ENCODE measurements around the gene PROSER3. TPM values are rescaled to one million over a fixed set of nuclear protein-coding genes. Genes with fewer than 3 reads are reported as not detected.

Gene PROSER3
- total and polyA plus RNA-seq, 4 donors = 10.0 to 32.2 (median 12.1) TPM

GRCh38 chr19:35740423-35741202 lies 17.4 kb upstream of the PROSER3 start:
- no peaks in the 10 kb centered on the region for H3K9me3 ChIP-seq (ENCODE audit: control insufficient read depth in 4 of 4, insufficient read depth in 3 of 4, low read length in 3 of 4)
- 0 to 1% methylated on average over 54 to 63 of the region's 63 CpGs for WGBS, 2 donors
- peak overlapping the region; percentile 74 to 94 for H3K27ac ChIP-seq (ENCODE audit: low read depth in 1 of 2, low read length in 1 of 2)
- H3K27me3 ChIP-seq (ENCODE audit: control insufficient read depth in 3 of 3, insufficient read depth in 3 of 3, low read length in 2 of 3) = no peaks in the 10 kb centered on the region
- peak overlapping the region in 1 of 2 donors; percentile 38 for H3K9ac ChIP-seq (ENCODE audit: insufficient read depth in 1 of 2, low read length in 2 of 2)
- peak overlapping the region; percentile 56 for H3K4me3 ChIP-seq
- peak; percentile 98 to 99 (median 99) for DNase-seq
- TF ChIP-seq CTCF (IDR thresholded peaks at IDR 0.05; ENCODE audit: control extremely low read depth, extremely low read depth) = no peak
- ATAC-seq (ENCODE audit: insufficient read depth, low FRiP score) = peak; percentile 91
- peaks cover 0 to 22% (median 4%) of the 10 kb centered on the region in 5 donors for H3K4me1 ChIP-seq (ENCODE audit: control insufficient read depth in 5 of 5, insufficient read depth in 5 of 5, low read length in 5 of 5)
- peaks cover 3 to 28% (median 15%) of the 10 kb centered on the region in 4 donors for H3K36me3 ChIP-seq (ENCODE audit: control insufficient read depth in 4 of 4, insufficient read depth in 4 of 4, low read length in 4 of 4)

GRCh38 chr19:35741203-35741515 lies 16.8 kb upstream of the PROSER3 start:
- peak overlapping the region in 1 of 2 donors; percentile 23 for H3K9ac ChIP-seq (ENCODE audit: insufficient read depth in 1 of 2, low read length in 2 of 2)
- no peak for ATAC-seq (ENCODE audit: insufficient read depth, low FRiP score)

GRCh38 chr19:35742121-35742724 lies 15.8 kb upstream of the PROSER3 start, which contains the start of gene IGFLR1:
Gene IGFLR1 (minus strand): TSS chr19:35742452. CDS start chr19:35741180, 1,272 bp downstream.
- Histone ChIP-seq H3K9ac (ENCODE audit: insufficient read depth in 1 of 2, low read length in 2 of 2) (no peak within 1 kb of the TSS), H3K4me3 (no peak within 1 kb of the TSS), H3K9me3 (ENCODE audit: control insufficient read depth in 4 of 4, insufficient read depth in 3 of 4, low read length in 3 of 4) (no peaks in the 10 kb centered on the region), H3K27me3 (ENCODE audit: control insufficient read depth in 3 of 3, insufficient read depth in 3 of 3, low read length in 2 of 3) (no peaks in the 10 kb centered on the region), H3K27ac (ENCODE audit: low read depth in 1 of 2, low read length in 1 of 2) (peak within 1 kb of the TSS in 1 of 2 donors; percentile 69), H3K4me1 (ENCODE audit: control insufficient read depth in 5 of 5, insufficient read depth in 5 of 5, low read length in 5 of 5) (peaks cover 0 to 30% (median 8%) of the 10 kb centered on the region in 5 donors), H3K36me3 (ENCODE audit: control insufficient read depth in 4 of 4, insufficient read depth in 4 of 4, low read length in 4 of 4) (peaks cover 3 to 19% (median 10%) of the 10 kb centered on the region in 4 donors)
- no peak for DNase-seq
- TF ChIP-seq CTCF (IDR thresholded peaks at IDR 0.05; ENCODE audit: control extremely low read depth, extremely low read depth) = no peak
- ATAC-seq (ENCODE audit: insufficient read depth, low FRiP score) = no peak
- 24 to 58% methylated on average over 9 of the region's 9 CpGs for WGBS, 2 donors

More at GRCh38 chr19:35741203-35741515, 16.8 kb upstream of the PROSER3 start:
- no peak for DNase-seq
- H3K27me3 ChIP-seq (ENCODE audit: control insufficient read depth in 3 of 3, insufficient read depth in 3 of 3, low read length in 2 of 3) = no peaks in the 10 kb centered on the region
- no peaks in the 10 kb centered on the region for H3K9me3 ChIP-seq (ENCODE audit: control insufficient read depth in 4 of 4, insufficient read depth in 3 of 4, low read length in 3 of 4)
- WGBS, 2 donors = 1 to 7% methylated on average over 12 of the region's 12 CpGs
- no peak overlapping the region for H3K4me3 ChIP-seq
- no peak for TF ChIP-seq CTCF (IDR thresholded peaks at IDR 0.05; ENCODE audit: control extremely low read depth, extremely low read depth)
- H3K27ac ChIP-seq (ENCODE audit: low read depth in 1 of 2, low read length in 1 of 2) = peak overlapping the region; percentile 74 to 94
- H3K36me3 ChIP-seq (ENCODE audit: control insufficient read depth in 4 of 4, insufficient read depth in 4 of 4, low read length in 4 of 4) = peaks cover 3 to 28% (median 14%) of the 10 kb centered on the region in 4 donors
- peaks cover 0 to 27% (median 5%) of the 10 kb centered on the region in 5 donors for H3K4me1 ChIP-seq (ENCODE audit: control insufficient read depth in 5 of 5, insufficient read depth in 5 of 5, low read length in 5 of 5)
